HCT116 (cell line): ENCODE data around the gene PKN1. TPM values are rescaled to one million over a fixed set of nuclear protein-coding genes. Genes with fewer than 3 reads are reported as not detected.

Experiments
- ATAC-seq: fragments of 200-7000 bp; cut with Tn5 transposase; 2 replicates; pipeline ENCODE4 v1.9.1; 2020; ENCODE audit warnings: mild to moderate bottlenecking, moderate library complexity
- BruUV-seq: library from RNA; stranded (reverse); fragments of 400-500 nt; replicated peaks from 2 replicates; lab custom pipeline; 2021; lab: Mats Ljungman, UMichigan
- CTCF ChIA-PET: fragments of 300-600 bp; sonication (Branson Sonifier 250); formaldehyde crosslinking; loops from one replicate; lab custom pipeline; 2021; ENCODE audit warnings: antibody characterized with exemption; lab: Charles Lee
- POLR2A ChIA-PET: fragments of 300-600, 350-600 bp; sonication (Branson Sonifier 250); formaldehyde crosslinking; loops from one replicate; lab custom pipeline; 2021; ENCODE audit warnings: antibody characterized with exemption; lab: Charles Lee
- RAD21 ChIA-PET, 2 experiments: fragments of 300-600 bp; sonication (Branson Sonifier 250); formaldehyde crosslinking; loops; one replicate each; lab custom pipeline; 2023; ENCODE audit warnings: low total read pairs in 2 of 2; ENCODE audit not compliant: uncharacterized antibody in 2 of 2, unreplicated experiment in 2 of 2, low non-redundant PET in 1 of 2; lab: Charles Lee
- DNase-seq: peaks from one replicate; pipeline ENCODE4 v3.0.0-alpha.2; 2010; ENCODE audit warnings: low read depth, low spot score
- H2AFZ ChIP-seq: fragments of 200-600 bp; shearing (Covaris generic), sonication (generic); 2 replicates; pipeline ENCODE4 v1.6.1; 2017; ENCODE audit warnings: low read depth, mixed run types, mixed read lengths, antibody characterized with exemption, low read length; ENCODE audit not compliant: poor library complexity, severe bottlenecking
- H3K27ac ChIP-seq: 2 replicates; pipeline ENCODE4 v1.5.1; 2012; ENCODE audit warnings: low read depth, low read length
- H3K27me3 ChIP-seq: fragments of 200-600 bp; sonication (generic); 2 replicates; pipeline ENCODE4 v1.6.1; 2016; ENCODE audit warnings: mixed run types, low read length, mixed read lengths; ENCODE audit not compliant: insufficient read depth
- H3K36me3 ChIP-seq, 2 experiments: fragments of 200-500 bp in 1 of 2; fragments of 200-600 bp in 1 of 2; sonication (Bioruptor generic) in 1 of 2; sonication (generic) in 1 of 2; 2 replicates each; pipeline versions ENCODE4 v1.5.1 to v1.6.1; 2014 to 2016; ENCODE audit warnings: low read length in 2 of 2, inconsistent platforms in 1 of 2, mixed read lengths in 1 of 2, mixed run types in 1 of 2; ENCODE audit not compliant: insufficient read depth in 2 of 2, control insufficient read depth in 1 of 2
- H3K4me1 ChIP-seq, 2 experiments: fragments of 200-600 bp in 1 of 2; sonication (generic) in 1 of 2; 2 replicates each; pipeline versions ENCODE4 v1.5.1 to v1.6.1; 2012 to 2017; ENCODE audit warnings: low read length in 2 of 2, inconsistent platforms in 1 of 2, mild to moderate bottlenecking in 1 of 2, mixed read lengths in 1 of 2, mixed run types in 1 of 2, moderate library complexity in 1 of 2; ENCODE audit not compliant: insufficient read depth in 2 of 2, control insufficient read depth in 1 of 2
- H3K4me2 ChIP-seq: fragments of 200-600 bp; sonication (generic); 2 replicates; pipeline ENCODE4 v1.6.1; 2017; ENCODE audit warnings: mixed run types, low read length, mixed read lengths
- H3K4me3 ChIP-seq, 2 experiments: fragments of 200-600 bp in 1 of 2; sonication (generic) in 1 of 2; replicated peaks in 1 of 2; 2 replicates each; pipeline ENCODE4 v1.5.1; 2011 to 2016; ENCODE audit warnings: low read length in 2 of 2, control low read depth in 1 of 2, low read depth in 1 of 2, mild to moderate bottlenecking in 1 of 2, mixed read lengths in 1 of 2, mixed run types in 1 of 2
- H3K79me2 ChIP-seq: fragments of 200-600 bp; sonication (generic); 2 replicates; pipeline ENCODE4 v1.6.1; 2017; ENCODE audit warnings: mild to moderate bottlenecking, mixed run types, low read length, moderate library complexity, mixed read lengths; ENCODE audit not compliant: insufficient read depth
- H3K9ac ChIP-seq: fragments of 200-600 bp; sonication (generic); 2 replicates; pipeline ENCODE4 v1.6.1; 2016; ENCODE audit warnings: low read length, mixed read lengths
- H3K9me2 ChIP-seq: fragments of 200-600 bp; sonication (generic), shearing (Covaris generic); 2 replicates; pipeline ENCODE4 v1.6.1; 2017; ENCODE audit warnings: mixed run types, mild to moderate bottlenecking, moderate library complexity; ENCODE audit not compliant: insufficient read depth
- H3K9me3 ChIP-seq, 2 experiments: fragments of 200-500 bp in 1 of 2; fragments of 200-600 bp in 1 of 2; sonication (Bioruptor generic) in 1 of 2; sonication (generic) in 1 of 2; 2 replicates each; pipeline ENCODE4 v1.6.1; 2014 to 2017; ENCODE audit warnings: low read length in 2 of 2, mixed read lengths in 2 of 2, inconsistent platforms in 1 of 2, low read depth in 1 of 2, mild to moderate bottlenecking in 1 of 2, mixed run types in 1 of 2, moderate library complexity in 1 of 2; ENCODE audit not compliant: control insufficient read depth in 1 of 2, insufficient read depth in 1 of 2
- H4K20me1 ChIP-seq: fragments of 200-600 bp; sonication (generic), shearing (Covaris generic); 2 replicates; pipeline ENCODE4 v1.6.1; 2017; ENCODE audit warnings: mixed run types, mild to moderate bottlenecking, moderate library complexity; ENCODE audit not compliant: insufficient read depth
- ATF3 ChIP-seq: IDR thresholded peaks from 2 replicates; pipeline ENCODE4 v1.6.1; 2012
- CBX3 ChIP-seq: IDR thresholded peaks from 2 replicates; pipeline ENCODE4 v1.6.1; 2012; ENCODE audit warnings: low read depth
- ELF1 ChIP-seq: IDR thresholded peaks from 2 replicates; pipeline ENCODE4 v1.6.1; 2012; ENCODE audit warnings: low read depth, borderline replicate concordance
- EZH2 ChIP-seq: fragments of 200-600 bp; sonication (generic); IDR thresholded peaks from 2 replicates; pipeline ENCODE4 v1.6.1; 2017; ENCODE audit warnings: antibody characterized with exemption, mixed run types
- FOSL1 ChIP-seq: IDR thresholded peaks from 2 replicates; pipeline ENCODE4 v1.6.1; 2012; ENCODE audit warnings: low read depth
- RAD21 ChIP-seq: IDR thresholded peaks from 2 replicates; pipeline ENCODE4 v1.6.1; 2012; ENCODE audit warnings: low read depth, mild to moderate bottlenecking
- SP1 ChIP-seq: IDR thresholded peaks from 2 replicates; pipeline ENCODE4 v1.6.1; 2012; ENCODE audit warnings: low read depth
- TCF7L2 ChIP-seq: IDR thresholded peaks from 2 replicates; pipeline ENCODE4 v1.7.0; 2011; ENCODE audit warnings: borderline replicate concordance, inconsistent platforms; ENCODE audit not compliant: insufficient read depth, insufficient read length; ENCODE audit errors: extremely low read depth
- YY1 ChIP-seq: IDR thresholded peaks from 2 replicates; pipeline ENCODE4 v1.6.1; 2011; ENCODE audit warnings: low read length, low read depth, moderate library complexity, mild to moderate bottlenecking; ENCODE audit not compliant: insufficient replicate concordance; ENCODE audit errors: extremely low read depth
- ZFX ChIP-seq: fragments of 450-650 bp; IDR thresholded peaks from 2 replicates; pipeline ENCODE4 v1.6.1; 2017
- ZNF274 ChIP-seq: fragments of 200-500 bp; sonication (Bioruptor generic); IDR thresholded peaks from 2 replicates; pipeline ENCODE4 v1.6.1; 2014; ENCODE audit warnings: mild to moderate bottlenecking, low read depth, low read length, inconsistent platforms
- intact Hi-C: fragments of 100-400 bp; cut with micrococcal nuclease; formaldehyde crosslinking; loops from 2 replicates; pipeline ENCODE4 v1.10.0; 2022
- total RNA-seq: library from RNA; stranded (reverse); gene quantifications from one replicate; pipeline ENCODE4 v1.2.1, GENCODE V29; 2021; ENCODE audit not compliant: unreplicated experiment
- TF ChIP-seq, protein P1 (sequence below), 3 experiments: fragments of 200-600 bp in 1 of 3; sonication (generic) in 1 of 3; IDR thresholded peaks in 2 of 3; conservative IDR thresholded peaks in 1 of 3; 2 replicates each; pipeline ENCODE4 v1.5.1; 2012 to 2017; ENCODE audit warnings: low read depth in 2 of 3, low read length in 2 of 3, antibody characterized with exemption in 1 of 3, borderline replicate concordance in 1 of 3, control low read depth in 1 of 3, mild to moderate bottlenecking in 1 of 3, mixed read lengths in 1 of 3, mixed run types in 1 of 3, moderate library complexity in 1 of 3; ENCODE audit not compliant: insufficient read depth in 1 of 3
- TF ChIP-seq, protein P2 (sequence below): IDR thresholded peaks from 2 replicates; pipeline ENCODE4 v1.6.1; 2012; ENCODE audit warnings: low read depth
- TF ChIP-seq, protein P3 (sequence below): IDR thresholded peaks from 2 replicates; pipeline ENCODE4 v1.6.1; 2012

PKN1 gene
- total RNA-seq, 1 experiment from 2014 or later = 248 TPM

DNA sequence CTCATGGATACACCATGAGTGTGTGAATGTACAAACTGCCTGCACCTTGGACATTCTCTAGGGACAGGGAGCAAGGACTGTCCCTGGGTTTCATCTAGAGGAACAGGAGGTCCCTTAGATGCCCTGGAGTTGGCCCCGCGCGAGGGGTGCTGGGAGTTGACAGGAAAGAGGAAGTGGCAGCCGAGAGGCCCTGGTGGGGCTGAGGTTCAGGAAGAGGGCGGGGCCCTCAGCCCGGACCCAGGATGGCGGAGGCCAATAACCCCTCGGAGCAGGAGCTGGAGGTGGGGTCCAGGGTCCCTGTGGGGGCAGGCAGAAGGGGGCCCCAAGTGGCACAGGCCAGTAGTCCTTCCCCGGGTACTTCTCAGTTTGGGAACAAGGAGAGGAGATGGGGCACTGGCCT is 6.9 kb downstream of the PKN1 start:
- ChIA-PET RAD21 (no interaction called here), CTCF (no interaction called here), POLR2A (no interaction called here)
- H4K20me1 ChIP-seq = no peaks in the 10 kb centered on the region
- no peaks in the 10 kb centered on the region for H3K9me2 ChIP-seq
- no peaks in the 10 kb centered on the region for H3K9me3 ChIP-seq
- H3K36me3 ChIP-seq = peaks cover 21 to 26% of the 10 kb centered on the region in 2 experiments
- no peak overlapping the region for H3K4me2 ChIP-seq
- H3K27me3 ChIP-seq = no peaks in the 10 kb centered on the region
- BruUV-seq = no TSS peak
- peaks cover 50% of the 10 kb centered on the region for H3K79me2 ChIP-seq
- H3K27ac ChIP-seq = no peak overlapping the region
- DNase-seq (no peak), ATAC-seq (no peak)
- peaks cover 5 to 11% of the 10 kb centered on the region in 2 experiments for H3K4me1 ChIP-seq
- H2AFZ ChIP-seq = no peak overlapping the region
- intact Hi-C loops = no loop called here
- H3K9ac ChIP-seq = no peak overlapping the region
- no peak for TF ChIP-seq SP1
- TF ChIP-seq YY1 = no peak
- TF ChIP-seq RAD21 = no peak
- TF ChIP-seq ELF1 = no peak
- no peak for TF ChIP-seq ZNF274
- TF ChIP-seq ZFX = no peak
- TF ChIP-seq, protein P1, sequence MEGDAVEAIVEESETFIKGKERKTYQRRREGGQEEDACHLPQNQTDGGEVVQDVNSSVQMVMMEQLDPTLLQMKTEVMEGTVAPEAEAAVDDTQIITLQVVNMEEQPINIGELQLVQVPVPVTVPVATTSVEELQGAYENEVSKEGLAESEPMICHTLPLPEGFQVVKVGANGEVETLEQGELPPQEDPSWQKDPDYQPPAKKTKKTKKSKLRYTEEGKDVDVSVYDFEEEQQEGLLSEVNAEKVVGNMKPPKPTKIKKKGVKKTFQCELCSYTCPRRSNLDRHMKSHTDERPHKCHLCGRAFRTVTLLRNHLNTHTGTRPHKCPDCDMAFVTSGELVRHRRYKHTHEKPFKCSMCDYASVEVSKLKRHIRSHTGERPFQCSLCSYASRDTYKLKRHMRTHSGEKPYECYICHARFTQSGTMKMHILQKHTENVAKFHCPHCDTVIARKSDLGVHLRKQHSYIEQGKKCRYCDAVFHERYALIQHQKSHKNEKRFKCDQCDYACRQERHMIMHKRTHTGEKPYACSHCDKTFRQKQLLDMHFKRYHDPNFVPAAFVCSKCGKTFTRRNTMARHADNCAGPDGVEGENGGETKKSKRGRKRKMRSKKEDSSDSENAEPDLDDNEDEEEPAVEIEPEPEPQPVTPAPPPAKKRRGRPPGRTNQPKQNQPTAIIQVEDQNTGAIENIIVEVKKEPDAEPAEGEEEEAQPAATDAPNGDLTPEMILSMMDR (IDR thresholded peaks at IDR 0.05 in 2 of 3, conservative IDR thresholded peaks at IDR 0.05 in 1 of 3; ENCODE audit: borderline replicate concordance in 1 of 3, insufficient read depth in 1 of 3, low read depth in 2 of 3, low read length in 2 of 3) = no peak
- TF ChIP-seq, protein P2, sequence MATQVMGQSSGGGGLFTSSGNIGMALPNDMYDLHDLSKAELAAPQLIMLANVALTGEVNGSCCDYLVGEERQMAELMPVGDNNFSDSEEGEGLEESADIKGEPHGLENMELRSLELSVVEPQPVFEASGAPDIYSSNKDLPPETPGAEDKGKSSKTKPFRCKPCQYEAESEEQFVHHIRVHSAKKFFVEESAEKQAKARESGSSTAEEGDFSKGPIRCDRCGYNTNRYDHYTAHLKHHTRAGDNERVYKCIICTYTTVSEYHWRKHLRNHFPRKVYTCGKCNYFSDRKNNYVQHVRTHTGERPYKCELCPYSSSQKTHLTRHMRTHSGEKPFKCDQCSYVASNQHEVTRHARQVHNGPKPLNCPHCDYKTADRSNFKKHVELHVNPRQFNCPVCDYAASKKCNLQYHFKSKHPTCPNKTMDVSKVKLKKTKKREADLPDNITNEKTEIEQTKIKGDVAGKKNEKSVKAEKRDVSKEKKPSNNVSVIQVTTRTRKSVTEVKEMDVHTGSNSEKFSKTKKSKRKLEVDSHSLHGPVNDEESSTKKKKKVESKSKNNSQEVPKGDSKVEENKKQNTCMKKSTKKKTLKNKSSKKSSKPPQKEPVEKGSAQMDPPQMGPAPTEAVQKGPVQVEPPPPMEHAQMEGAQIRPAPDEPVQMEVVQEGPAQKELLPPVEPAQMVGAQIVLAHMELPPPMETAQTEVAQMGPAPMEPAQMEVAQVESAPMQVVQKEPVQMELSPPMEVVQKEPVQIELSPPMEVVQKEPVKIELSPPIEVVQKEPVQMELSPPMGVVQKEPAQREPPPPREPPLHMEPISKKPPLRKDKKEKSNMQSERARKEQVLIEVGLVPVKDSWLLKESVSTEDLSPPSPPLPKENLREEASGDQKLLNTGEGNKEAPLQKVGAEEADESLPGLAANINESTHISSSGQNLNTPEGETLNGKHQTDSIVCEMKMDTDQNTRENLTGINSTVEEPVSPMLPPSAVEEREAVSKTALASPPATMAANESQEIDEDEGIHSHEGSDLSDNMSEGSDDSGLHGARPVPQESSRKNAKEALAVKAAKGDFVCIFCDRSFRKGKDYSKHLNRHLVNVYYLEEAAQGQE = no peak
- TF ChIP-seq, protein P3, sequence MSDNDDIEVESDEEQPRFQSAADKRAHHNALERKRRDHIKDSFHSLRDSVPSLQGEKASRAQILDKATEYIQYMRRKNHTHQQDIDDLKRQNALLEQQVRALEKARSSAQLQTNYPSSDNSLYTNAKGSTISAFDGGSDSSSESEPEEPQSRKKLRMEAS = no peak
- TF ChIP-seq TCF7L2 = no peak
- TF ChIP-seq FOSL1 = no peak
- TF ChIP-seq EZH2 = no peak
- no peak for TF ChIP-seq CBX3
- TF ChIP-seq ATF3 = no peak
- H3K4me3 ChIP-seq = no peak overlapping the region
